Measurements from ENCODE around the gene ARHGAP15.

GRCh38 chr2:143297182-143297581 lies 168.0 kb downstream of the ARHGAP15 start:
- TF ChIP-seq CTCF (IDR thresholded peaks at IDR 0.05) = no peak
- no peak for TF ChIP-seq POLR2A (IDR thresholded peaks at IDR 0.05)
- TF ChIP-seq EP300 (IDR thresholded peaks at IDR 0.05) = no peak

Data from gastroesophageal sphincter (tissue), 3 donors.